ENCODE measurements around the gene TSPAN5.

GRCh38 chr4:98620087-98620784 lies 38.2 kb downstream of the TSPAN5 start:
- TF ChIP-seq CTCF (IDR thresholded peaks at IDR 0.05) (no peak), POLR2A (IDR thresholded peaks at IDR 0.05) (no peak)

Measured in heart left ventricle (tissue), 13 donors.